HepG2 (cell line): Measurements from ENCODE around the gene RRP8. TPM values are rescaled to one million over a fixed set of nuclear protein-coding genes. Genes with fewer than 3 reads are reported as not detected.
A peak's percentile ranks its signal among the peaks of the same experiment; 100 is the strongest.

ENCODE experiments used
- ARNT ChIP-seq: fragments of 450-650 bp; IDR thresholded peaks from 2 replicates; pipeline ENCODE4 v1.6.1; 2017
- ATM ChIP-seq: fragments of 450-650 bp; IDR thresholded peaks from 2 replicates; pipeline ENCODE4 v1.7.1; 2017; ENCODE audit warnings: mild to moderate bottlenecking, borderline replicate concordance
- BORCS8-MEF2B ChIP-seq: sonication (generic); formaldehyde crosslinking; IDR thresholded peaks from 2 replicates; pipeline ENCODE4 v1.8.0; 2022; ENCODE audit warnings: mild to moderate bottlenecking, missing genetic modification reagents
- GATAD1 ChIP-seq: IDR thresholded peaks from 2 replicates; pipeline ENCODE4 v1.6.1; 2016; ENCODE audit warnings: missing genetic modification reagents, missing compliant biosample characterization
- GMEB1 ChIP-seq: sonication (generic); formaldehyde crosslinking; IDR thresholded peaks from 2 replicates; pipeline ENCODE4 v1.5.1; 2020; ENCODE audit warnings: missing genetic modification reagents, mild to moderate bottlenecking, borderline replicate concordance
- MXD3 ChIP-seq: IDR thresholded peaks from 2 replicates; pipeline ENCODE4 v1.6.1; 2016; ENCODE audit warnings: mild to moderate bottlenecking, missing biosample characterization, missing genetic modification reagents
- NFIC ChIP-seq: IDR thresholded peaks from 2 replicates; pipeline ENCODE4 v1.6.1; 2012; ENCODE audit warnings: mild to moderate bottlenecking, low read length, inconsistent platforms
- RFX1 ChIP-seq: fragments of 450-650 bp; IDR thresholded peaks from 2 replicates; pipeline ENCODE4 v1.6.1; 2017
- SOX5 ChIP-seq: IDR thresholded peaks from 2 replicates; pipeline ENCODE4 v1.6.1; 2016; ENCODE audit warnings: borderline replicate concordance
- TBP ChIP-seq: sonication (generic); formaldehyde crosslinking; IDR thresholded peaks from 2 replicates; pipeline ENCODE4 v1.5.0; 2020; ENCODE audit warnings: missing genetic modification reagents
- THRA ChIP-seq: sonication (generic); formaldehyde crosslinking; IDR thresholded peaks from 2 replicates; pipeline ENCODE4 v1.4.0; 2020; ENCODE audit warnings: missing genetic modification reagents, borderline replicate concordance
- ZBTB25 ChIP-seq: IDR thresholded peaks from 2 replicates; pipeline ENCODE4 v1.6.1; 2018; ENCODE audit warnings: missing genetic modification reagents
- ZFYVE20 ChIP-seq: sonication (generic); formaldehyde crosslinking; IDR thresholded peaks from 2 replicates; pipeline ENCODE4 v1.8.0; 2023; ENCODE audit warnings: low read depth, mild to moderate bottlenecking, moderate library complexity, missing genetic modification reagents, borderline replicate concordance
- ZMYM2 ChIP-seq: sonication (generic); formaldehyde crosslinking; IDR thresholded peaks from 2 replicates; pipeline ENCODE4 v1.8.0; 2022; ENCODE audit warnings: mild to moderate bottlenecking, missing genetic modification reagents
- ZNF331 ChIP-seq: sonication (generic); formaldehyde crosslinking; IDR thresholded peaks from 2 replicates; pipeline ENCODE4 v1.4.0; 2020; ENCODE audit warnings: missing genetic modification reagents
- ZNF44 ChIP-seq: sonication (generic); formaldehyde crosslinking; IDR thresholded peaks from 2 replicates; pipeline ENCODE4 v1.5.1; 2020; ENCODE audit warnings: mild to moderate bottlenecking, missing genetic modification reagents
- ZNF546 ChIP-seq: sonication (generic); formaldehyde crosslinking; conservative IDR thresholded peaks from 2 replicates; pipeline ENCODE4 v1.8.1; 2023; ENCODE audit warnings: mild to moderate bottlenecking, missing genetic modification reagents
- ZNF639 ChIP-seq: conservative IDR thresholded peaks from 2 replicates; pipeline ENCODE4 v1.6.1; 2018; ENCODE audit warnings: missing genetic modification reagents
- ZNF737 ChIP-seq: sonication (generic); formaldehyde crosslinking; IDR thresholded peaks from 2 replicates; pipeline ENCODE4 v1.5.0; 2020; ENCODE audit warnings: missing genetic modification reagents, mild to moderate bottlenecking, borderline replicate concordance
- ZNF746 ChIP-seq: sonication (generic); formaldehyde crosslinking; IDR thresholded peaks from 2 replicates; pipeline ENCODE4 v1.8.0; 2022; ENCODE audit warnings: mild to moderate bottlenecking, missing genetic modification reagents
- ZSCAN29 ChIP-seq: sonication (generic); formaldehyde crosslinking; conservative IDR thresholded peaks from 2 replicates; pipeline ENCODE4 v1.4.0; 2020; ENCODE audit warnings: mild to moderate bottlenecking, missing genetic modification reagents
- polyA plus RNA-seq, 8 experiments: library from polyadenylated mRNA; depleted of rRNA in 3 of 8; stranded (reverse) in 7 of 8; unstranded in 1 of 8; fragments of >200 nt; fragmentation: Illumina TruSeq in 4 of 8; extraction: Trizol in 4 of 8; gene quantifications; 2 replicates each; pipeline versions ENCODE4 v1.2.1 to v1.2.3, GENCODE V29; 2011 to 2016; ENCODE audit warnings: low read depth in 4 of 8, missing spikeins in 1 of 8, mixed read lengths in 1 of 8; ENCODE audit not compliant: insufficient read depth in 1 of 8
- total RNA-seq, 5 experiments: library from RNA; depleted of rRNA; stranded (reverse); fragments of >200 nt; fragmentation: Illumina TruSeq; extraction: Trizol; gene quantifications; 2 replicates each; pipeline ENCODE4 v1.2.3, GENCODE V29; 2016; ENCODE audit warnings: low read depth in 1 of 5

RRP8 gene
- total and polyA plus RNA-seq, 2 of the 13 experiments (the other 11 are each of a cell fraction or from before 2014, with no cell fraction given): 7.2 to 21.6 TPM

GRCh38 chr11:6606471-6607189, 3.2 kb upstream of the RRP8 start (continued):
- peak; percentile 56; the same call in 1 of the 2 replicates for TF ChIP-seq ZBTB25 (CRISPR knock-in tag)
- peak; percentile 63 for TF ChIP-seq GATAD1 (CRISPR knock-in tag)
- TF ChIP-seq NFIC: no peak
- no peak for TF ChIP-seq THRA (CRISPR knock-in tag)
- no peak for TF ChIP-seq ARNT
- TF ChIP-seq ZNF746 (CRISPR knock-in tag): no peak
- no peak; the same call in 1 of the 2 replicates for TF ChIP-seq GMEB1 (CRISPR knock-in tag)
- TF ChIP-seq ZNF546 (CRISPR knock-in tag): no peak
- no peak for TF ChIP-seq ATM
- 0 out of 2 replicates have a peak, but pooled peaks have one; percentile 50 for TF ChIP-seq ZNF331 (CRISPR knock-in tag)
- TF ChIP-seq ZNF737: no peak
- TF ChIP-seq ZMYM2 (CRISPR knock-in tag): no peak
- no peak for TF ChIP-seq RFX1
- TF ChIP-seq ZFYVE20 (CRISPR knock-in tag): no peak
- TF ChIP-seq TBP (CRISPR knock-in tag): no peak
- TF ChIP-seq ZNF639 (CRISPR knock-in tag): no peak
- TF ChIP-seq BORCS8-MEF2B (CRISPR knock-in tag): no peak
- TF ChIP-seq ZSCAN29 (CRISPR knock-in tag): no peak
- no peak for TF ChIP-seq MXD3
- 0 out of 2 replicates have a peak, but pooled peaks have one; percentile 5 for TF ChIP-seq SOX5
- no peak for TF ChIP-seq ZNF44
